DMS79 treated with DMSO at 0.1 percent for 48 hours (cell line): ENCODE results near the gene CIB1.
"Not testable (repeated sequence)": the region's sequence is repeated elsewhere in the genome, so short reads cannot be mapped to it uniquely, and the experiment has no call there.

Experiments
- DNase-seq: peaks from one replicate; lab custom pipeline; 2025; lab: John Stamatoyannopoulos, UW

Gene CIB1

DNA sequence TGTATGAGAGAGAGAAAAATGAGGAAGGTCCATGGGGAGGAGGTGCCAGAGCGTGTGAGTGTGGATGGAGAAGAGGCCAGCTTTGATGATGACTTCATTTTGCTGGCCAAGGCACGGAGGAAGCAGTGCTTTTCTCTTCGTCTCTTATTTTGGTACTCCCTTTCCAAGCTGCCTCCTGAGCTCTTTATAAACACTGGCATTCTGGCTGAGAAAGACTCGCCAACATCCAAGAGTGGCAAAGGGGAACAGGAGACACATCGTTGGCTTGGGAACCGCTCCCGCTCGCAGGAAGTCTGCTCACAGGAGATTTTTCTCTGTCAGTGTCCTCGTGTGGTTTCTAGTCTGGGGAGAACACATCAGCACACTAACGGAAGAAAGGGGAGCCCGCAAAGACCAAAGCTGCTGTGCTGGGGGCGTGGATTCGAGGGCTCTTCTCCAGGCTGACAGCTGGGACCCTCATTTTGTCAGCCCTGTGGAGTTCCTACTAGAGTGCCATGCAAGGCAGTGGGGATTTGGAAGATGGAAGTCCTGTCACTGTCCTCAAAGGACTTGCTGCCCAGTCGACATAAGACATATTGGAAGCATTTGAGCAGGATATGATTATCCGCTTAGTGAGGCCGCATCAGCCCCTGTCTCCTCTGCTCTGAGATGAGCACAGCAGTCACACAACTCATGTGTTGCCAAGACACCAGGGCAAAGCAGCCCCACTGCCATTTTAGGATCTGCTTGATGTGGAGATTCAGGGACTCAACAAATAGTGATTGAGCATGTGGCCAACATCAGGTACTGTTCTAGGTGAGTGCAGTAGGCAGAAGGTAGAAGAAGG is 40.6 kb downstream of the CIB1 start:
- DNase-seq, result no peak

DNA sequence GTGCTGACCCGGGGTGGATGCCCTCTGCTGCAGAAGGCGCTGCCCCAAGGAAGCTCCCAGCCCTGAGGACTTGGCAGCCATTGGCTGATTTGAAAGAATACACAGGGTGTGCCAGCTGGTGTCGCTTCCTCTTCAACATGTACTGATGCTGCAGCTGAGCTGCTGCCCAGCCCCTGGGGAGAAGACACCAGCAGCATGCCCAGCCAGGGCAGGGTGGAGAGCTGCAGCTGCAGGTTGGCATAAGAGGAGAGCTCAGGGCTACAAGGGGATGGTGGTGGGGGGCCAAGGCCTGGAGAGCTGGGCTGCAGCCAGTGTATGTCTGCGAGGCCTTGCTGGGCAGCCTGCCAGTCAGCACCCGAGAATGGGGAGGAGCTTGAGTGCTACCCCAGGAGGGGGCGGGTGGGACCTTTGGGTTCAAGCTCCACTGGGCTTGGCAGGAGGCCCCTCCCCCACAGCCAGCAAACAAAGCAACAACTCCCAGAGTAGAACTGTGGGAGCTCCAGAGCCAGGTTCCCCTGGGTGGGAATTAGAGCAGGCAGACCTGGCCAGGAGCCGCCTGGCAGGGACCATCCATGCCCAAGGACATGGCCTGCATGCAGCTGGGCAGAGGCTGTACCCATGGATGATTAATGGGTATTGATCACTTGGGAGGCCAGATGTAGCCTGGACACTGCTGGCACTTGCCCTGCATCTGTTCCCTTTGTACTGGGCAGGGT is 41.8 kb downstream of the CIB1 start:
- DNase-seq, result peak; percentile 81

DNA sequence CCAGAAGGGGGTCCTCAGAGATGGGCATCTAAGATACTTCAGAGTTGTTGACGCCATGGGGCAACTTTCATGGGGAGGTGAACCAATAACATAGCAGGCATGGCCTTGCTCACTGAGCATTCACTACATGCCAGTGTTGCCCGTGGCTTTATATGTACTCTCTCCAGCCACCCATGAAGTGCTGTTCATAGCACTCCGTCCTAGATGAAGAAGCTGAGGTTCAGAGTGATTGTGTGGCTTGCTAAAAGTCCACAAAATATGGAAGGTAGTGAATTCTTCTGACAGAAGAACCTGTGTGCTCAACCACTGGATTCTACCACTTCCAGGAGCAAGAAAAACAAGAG is 42.4 kb downstream of the CIB1 start:
- no peak for DNase-seq

DNA sequence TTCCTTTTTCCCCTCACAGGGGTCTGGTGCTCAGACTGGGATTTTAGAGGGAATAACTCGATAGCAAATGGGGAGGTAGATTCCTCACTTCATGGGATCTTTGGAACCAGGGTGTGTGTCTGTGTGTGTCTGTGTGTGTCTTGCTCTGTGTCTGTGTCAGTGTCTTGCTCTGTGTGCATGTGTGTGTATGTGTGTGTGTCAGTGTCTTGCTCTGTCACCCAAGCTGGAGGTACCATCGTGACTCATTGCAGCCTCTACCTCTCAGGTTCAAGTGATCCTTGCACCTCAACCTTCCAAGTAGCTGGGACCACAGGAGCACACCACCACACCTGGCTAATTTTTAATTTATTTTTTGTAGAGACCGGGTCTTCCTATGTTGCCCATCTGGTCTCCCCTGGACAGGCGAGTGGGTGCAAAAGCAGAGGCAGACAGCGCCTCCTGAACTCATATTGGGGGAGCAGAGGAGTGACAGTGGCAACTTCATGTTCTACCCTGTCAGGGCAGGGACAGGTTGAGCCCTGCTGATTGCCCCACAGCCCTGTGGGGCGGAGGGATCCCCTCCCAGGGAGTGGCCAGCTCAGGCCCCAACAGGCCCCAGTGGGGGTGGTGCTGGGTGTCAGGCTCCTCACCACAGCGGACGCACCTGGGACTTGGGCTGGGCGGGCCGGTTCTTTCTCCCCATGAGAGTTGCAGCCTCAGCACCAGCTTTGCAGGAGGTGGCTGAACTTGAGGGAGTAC is 43.0 kb downstream of the CIB1 start:
- no peak for DNase-seq

DNA sequence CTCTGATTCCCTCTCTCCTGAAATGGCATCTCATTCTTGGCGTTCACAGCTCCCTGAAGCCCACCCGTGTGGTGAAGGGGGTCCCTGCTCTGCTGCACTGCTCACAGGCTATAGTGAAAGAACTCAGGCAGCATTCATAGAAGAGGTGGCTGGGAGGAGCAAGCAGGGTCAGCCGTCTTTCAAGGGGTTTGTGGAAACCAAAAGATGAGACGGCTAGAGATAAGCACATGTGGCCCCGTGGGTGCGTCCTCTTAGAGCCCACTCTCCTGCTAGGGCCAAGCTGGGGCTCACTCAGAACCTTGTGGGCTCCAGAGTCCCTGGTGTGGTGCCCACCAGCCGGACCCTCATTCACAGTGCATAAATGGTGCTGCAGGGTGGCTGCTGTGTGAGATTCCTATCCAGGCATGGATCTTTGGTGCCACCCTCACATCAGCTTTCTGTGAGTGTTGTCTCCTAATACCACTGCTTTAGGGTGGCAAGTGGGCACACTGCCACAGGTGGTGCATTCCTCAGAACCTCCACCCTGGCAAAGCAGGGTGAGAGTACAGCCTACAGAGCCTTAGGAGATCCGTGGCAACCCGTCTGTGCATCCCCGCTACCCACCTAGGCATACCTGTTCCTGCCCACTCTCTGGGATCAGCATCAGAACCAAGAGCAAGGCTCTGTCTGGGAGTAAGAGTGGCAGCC is 43.8 kb downstream of the CIB1 start:
- no peak for DNase-seq

DNA sequence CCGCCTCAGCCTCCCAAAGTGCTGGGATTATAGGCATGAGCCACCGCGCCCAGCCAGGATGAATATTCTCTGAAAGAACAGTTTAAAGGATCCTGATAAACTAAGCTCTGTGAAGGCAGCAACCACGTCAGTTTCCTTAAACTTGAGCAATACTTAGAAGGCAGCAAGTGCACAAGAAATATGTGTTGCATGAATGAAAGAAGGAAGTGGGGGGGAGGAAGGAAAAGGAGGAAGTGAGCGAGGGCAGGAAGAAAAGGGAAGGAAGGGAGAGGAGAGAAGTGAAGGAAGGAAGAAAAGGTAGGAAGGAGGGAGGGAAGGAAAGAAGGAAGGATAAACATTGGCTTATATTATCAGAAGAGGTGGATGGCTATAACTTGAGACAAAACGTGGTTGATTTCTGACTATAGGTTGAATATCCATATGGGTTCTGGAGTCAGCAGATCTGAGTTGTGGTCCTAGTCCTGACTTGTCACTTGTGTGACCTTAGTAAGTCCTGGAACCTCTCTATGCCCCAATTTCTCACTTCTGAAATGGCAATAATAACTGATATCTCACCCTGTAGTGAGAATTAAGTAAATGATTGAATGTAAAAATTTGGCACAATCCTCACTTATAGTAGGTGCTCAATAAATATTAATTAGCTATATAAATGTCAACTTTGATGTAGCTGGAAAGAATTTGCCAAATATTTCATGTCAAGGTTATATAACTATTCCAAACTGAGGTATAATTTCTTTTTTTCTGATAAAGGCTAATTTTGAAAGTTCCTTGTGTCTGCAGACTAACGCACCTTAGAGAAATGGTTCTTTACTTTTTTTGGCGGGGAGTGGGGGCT is 44.6 kb downstream of the CIB1 start:
- no peak for DNase-seq

DNA sequence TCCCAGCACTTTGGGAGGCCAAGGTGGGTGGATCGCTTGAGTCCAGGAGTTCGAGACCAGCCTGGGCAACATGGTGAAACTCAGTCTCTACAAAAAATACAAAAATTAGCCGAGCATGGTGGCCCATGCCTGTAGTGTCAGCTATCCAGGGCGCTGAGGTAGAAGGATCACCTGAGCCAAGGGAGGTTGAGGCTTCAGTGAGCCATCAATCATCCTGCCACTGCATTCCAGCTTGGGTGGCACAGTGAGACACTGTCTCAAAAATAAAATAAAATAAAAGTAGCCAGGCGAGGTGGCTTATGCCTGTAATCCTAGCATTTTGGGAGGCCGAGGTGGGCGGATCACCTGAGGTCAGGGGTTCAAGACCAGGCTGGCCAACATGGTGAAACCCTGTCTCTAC is 45.7 kb downstream of the CIB1 start:
- DNase-seq, result not testable (repeated sequence)

DNA sequence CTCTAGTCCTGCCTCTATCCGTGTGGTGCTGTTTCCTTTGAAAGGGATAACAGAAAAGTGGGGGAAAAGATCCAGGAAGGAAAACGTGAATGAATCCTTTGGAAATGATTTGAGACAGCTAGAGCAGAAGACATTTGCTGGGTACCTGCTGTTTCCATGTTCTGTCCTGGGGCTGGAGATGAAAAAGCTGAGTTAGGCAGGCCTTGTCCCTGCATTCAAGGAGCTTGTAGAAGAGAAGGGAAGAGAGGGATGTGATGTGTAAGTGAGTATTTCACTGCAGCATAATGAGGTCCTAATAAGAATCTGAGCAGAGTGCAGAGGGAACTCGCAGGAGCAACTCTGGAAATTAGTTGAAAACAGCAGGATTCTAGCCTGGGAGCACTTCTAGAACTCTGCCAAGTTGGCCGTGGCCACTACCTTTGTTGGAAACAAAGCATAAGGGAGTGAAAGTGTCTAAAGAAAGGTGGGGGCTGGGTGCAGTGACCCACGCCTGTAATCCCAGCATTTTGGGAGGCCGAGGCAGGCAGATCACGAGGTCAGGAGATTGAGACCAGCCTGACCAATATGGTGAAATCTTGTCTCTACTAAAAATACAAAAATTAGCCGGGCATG is 46.4 kb downstream of the CIB1 start:
- no peak for DNase-seq

DNA sequence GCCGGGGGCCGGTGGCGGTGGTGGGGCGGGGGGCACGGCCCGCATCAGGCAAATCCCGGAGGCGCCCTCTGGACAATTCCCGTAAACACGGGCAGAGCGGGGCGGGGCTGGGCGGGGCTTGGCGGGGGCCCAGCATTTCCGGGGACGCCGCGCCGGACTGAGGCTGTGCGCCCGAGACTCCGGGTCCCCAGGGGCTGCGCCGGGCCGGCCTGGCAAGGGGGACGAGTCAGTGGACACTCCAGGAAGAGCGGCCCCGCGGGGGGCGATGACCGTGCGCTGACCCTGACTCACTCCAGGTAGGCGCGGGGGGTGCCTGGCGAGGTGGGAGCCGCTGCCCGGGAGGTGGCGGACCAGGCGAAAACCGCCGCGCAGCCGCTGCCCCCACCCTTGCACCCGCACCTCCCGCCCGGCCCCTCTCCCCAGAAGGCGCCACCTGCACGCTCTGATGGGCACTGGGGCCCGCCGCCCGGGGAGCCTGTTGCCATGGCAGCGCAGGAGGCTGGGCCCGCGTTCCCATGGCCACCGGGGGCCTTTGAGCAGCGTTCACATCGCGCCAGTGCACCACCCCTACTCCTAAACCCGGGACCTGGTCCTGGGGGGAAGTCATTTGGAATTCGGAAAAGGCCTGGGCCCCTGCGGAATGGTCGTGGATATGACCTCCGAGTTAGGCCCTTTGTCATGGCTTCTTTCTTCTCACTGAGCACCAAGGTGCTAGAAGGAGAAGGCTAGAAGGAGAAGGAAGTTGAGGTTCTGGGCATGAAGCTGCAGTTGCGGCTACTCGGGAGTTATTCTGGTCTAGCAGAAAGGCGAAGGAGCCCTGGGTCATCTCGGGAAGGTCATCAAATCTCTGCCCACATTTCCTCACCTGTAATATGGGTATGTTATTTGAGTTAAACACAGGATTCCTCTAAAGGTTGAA is 48.7 kb downstream of the CIB1 start:
- peak; percentile 48 for DNase-seq

DNA sequence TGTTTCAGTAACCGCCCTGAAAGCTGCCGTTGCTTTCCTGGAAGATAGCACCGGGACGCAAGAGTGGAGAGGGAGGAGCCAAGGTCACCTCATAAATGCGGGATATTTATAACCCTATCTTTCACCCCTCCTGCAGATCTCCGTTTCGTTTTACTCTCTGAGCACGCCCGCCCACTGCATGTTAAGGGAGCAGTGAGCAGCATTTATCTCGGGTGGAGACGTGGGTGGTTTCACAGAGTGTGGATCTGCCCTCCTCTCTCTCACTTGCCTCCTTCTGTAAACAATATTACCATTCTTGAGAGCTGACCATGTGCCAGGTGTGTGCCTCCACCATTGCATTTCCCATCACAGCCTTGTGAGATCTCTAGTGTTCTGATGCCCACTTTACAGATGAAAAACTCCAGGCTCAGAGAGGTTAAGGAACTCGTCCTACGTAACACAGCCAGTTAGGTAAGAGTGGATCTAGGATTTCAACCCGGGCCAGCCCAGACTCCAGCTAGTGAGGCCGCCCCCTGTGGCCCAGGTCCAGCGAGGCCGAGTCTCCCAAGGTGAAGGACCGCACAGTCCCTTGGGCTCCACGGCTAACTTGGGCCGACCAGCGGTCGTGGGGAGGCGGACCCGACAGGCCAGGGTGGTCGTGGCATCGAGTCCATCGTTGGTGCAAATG is 49.5 kb downstream of the CIB1 start:
- peak; percentile 30 for DNase-seq

DNA sequence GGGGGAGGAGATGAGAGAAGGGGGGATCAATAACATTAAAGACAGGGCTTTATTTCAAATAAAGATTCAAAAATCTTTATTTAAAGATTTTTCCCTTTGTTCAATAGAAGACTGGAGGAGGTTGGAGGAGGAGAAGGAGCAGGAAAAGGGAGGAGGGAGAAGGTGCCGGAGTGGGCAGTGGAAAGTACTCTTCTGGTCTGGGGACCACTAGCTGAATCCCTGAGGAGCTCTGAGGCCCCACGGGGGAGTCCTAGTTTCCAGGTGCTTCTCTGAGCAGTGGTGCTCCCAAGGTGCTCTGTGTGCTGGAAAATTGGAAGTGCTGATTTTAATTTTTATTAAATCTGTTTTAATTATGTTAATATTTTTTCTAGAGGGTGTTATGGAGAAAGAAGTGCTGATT is 52.0 kb downstream of the CIB1 start:
- no peak for DNase-seq
